Measurements from ENCODE around the gene FBXW5. TPM values are rescaled to one million over a fixed set of nuclear protein-coding genes. Genes with fewer than 3 reads are reported as not detected.

Gene FBXW5
- total and polyA plus RNA-seq, 10 of the 15 experiments (the other 5 are each of a cell fraction or from before 2014, with no cell fraction given) = 0.21 to 97.3 (median 44.5) TPM

DNA sequence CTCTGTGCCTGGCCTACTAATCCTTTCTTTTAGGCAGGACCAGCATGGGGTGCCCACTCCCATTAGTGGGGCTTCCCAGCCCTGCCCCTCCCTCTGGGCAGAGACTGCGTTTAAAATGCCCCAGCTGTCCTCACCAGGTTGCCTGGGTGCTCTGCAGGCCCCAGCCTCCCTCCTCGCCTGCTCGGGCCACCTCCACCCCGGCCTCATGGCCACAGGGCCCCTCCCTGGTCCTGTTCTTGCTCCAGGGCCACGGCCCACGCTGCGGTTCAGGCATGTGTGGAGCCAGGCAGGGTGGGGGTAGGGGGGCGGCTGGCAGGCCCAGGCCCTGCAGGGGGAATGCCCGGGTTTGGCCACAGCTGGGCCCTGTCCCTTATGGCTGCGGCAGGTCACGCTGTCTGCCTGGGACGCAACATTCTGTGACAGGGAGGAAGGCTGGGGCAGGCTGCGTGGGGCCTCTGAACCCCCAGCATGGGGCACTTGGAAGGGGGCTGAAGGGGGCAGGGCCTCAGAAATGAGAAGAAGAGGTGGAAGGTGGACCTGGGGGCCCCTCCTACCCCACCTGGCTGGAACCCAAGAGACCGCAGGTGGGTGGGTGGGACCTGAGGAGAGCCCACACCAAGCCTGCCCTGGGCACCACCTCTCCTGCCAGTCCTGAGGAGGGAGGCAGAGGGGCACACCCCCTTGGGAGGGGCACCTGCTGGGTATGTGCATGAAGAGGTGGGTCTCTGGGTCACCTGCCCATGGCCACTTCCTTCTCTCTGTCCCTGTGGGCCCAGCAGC lies 7.2 kb upstream of the FBXW5 start, which contains the start of gene LCN12 (continued):
- TF ChIP-seq CBX5 (IDR thresholded peaks at IDR 0.05; ENCODE audit: low read depth) (no peak), SPI1 (IDR thresholded peaks at IDR 0.05; ENCODE audit: borderline replicate concordance, insufficient read depth, low read depth, low read length) (no peak)

DNA sequence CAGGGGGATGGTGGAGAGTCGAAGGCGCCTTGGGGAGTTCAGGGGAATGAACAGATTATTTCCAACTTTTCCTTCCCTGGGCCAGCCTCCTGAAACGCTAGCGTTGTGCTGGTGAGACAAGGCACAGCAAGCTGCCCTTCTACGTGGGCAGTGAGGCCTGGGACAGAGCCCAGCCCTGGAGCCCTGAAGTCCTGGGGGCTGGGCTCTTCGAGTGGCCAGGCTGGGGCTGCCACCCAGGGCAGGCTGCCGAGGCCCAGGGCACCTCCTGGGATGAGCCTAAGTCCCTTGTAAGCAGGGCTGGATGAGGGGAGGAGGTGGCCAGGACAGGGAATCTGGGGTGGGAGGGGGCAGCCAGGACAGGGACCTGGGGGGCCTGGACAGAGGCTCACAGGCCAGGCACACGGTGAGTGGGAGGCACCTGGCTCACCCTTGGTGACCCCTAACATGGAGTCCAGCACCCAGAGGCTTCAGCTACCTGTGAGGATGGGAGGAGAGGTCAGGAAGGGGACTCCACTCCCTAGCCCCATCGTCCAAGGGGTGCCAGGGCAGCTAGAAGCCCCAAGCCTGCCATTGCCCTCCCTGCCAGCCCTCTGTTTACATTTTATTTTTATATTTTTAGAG lies 6.2 kb upstream of the FBXW5 start:
- peak overlapping the region; percentile 53 for H3K27ac ChIP-seq (ENCODE audit: control insufficient read depth, insufficient read depth)
- ChIA-PET RAD21 (ENCODE audit: unreplicated experiment) (interaction anchor here (0.8 kb wide), 1 partner anchor 49 kb away, joined by 3 read pairs; no protein-coding TSS in a partner anchor), POLR2A (interaction anchor here (1.1 kb wide), 1 partner anchor 272 kb away, joined by 3 read pairs; no protein-coding TSS in a partner anchor), SMC1A (ENCODE audit: uncharacterized antibody, unreplicated experiment) (interaction anchor here (1.1 to 1.5 kb wide), 3 partner anchors 49 to 84 kb away, joined by 3 to 8 read pairs (median 4); no protein-coding TSS in a partner anchor), CTCF (interaction anchor here (0.7 to 1.3 kb wide), 4 partner anchors 16 to 277 kb away, joined by 3 to 10 read pairs (median 4); partner anchors contain the start of gene RNF224)
- no peak for FAIRE-seq
- intact Hi-C loops (cut with micrococcal nuclease; ENCODE audit: unreplicated experiment) (no loop called here), in situ Hi-C loops (cut with MboI) (no loop called here)
- no peak for ATAC-seq
- H2AFZ ChIP-seq (ENCODE audit: control insufficient read depth, low read depth, low read length) = peak overlapping the region; percentile 97
- H3K4me2 ChIP-seq (ENCODE audit: control insufficient read depth, insufficient read depth) = peak overlapping the region; percentile 98
- H3K4me3 ChIP-seq = peak overlapping the region; percentile 77
- H3K9me3 ChIP-seq (replicated peaks; ENCODE audit: control insufficient read depth, insufficient read depth, low read length) = no peaks in the 10 kb centered on the region
- TF ChIP-seq, protein P1, sequence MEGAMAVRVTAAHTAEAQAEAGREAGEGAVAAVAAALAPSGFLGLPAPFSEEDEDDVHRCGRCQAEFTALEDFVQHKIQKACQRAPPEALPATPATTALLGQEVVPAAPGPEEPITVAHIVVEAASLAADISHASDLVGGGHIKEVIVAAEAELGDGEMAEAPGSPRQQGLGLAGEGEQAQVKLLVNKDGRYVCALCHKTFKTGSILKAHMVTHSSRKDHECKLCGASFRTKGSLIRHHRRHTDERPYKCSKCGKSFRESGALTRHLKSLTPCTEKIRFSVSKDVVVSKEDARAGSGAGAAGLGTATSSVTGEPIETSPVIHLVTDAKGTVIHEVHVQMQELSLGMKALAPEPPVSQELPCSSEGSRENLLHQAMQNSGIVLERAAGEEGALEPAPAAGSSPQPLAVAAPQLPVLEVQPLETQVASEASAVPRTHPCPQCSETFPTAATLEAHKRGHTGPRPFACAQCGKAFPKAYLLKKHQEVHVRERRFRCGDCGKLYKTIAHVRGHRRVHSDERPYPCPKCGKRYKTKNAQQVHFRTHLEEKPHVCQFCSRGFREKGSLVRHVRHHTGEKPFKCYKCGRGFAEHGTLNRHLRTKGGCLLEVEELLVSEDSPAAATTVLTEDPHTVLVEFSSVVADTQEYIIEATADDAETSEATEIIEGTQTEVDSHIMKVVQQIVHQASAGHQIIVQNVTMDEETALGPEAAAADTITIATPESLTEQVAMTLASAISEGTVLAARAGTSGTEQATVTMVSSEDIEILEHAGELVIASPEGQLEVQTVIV (IDR thresholded peaks at IDR 0.05; ENCODE audit: borderline replicate concordance, partially characterized antibody) = no peak
- no peak for TF ChIP-seq HDAC2 (IDR thresholded peaks at IDR 0.05)
- TF ChIP-seq, protein P2, sequence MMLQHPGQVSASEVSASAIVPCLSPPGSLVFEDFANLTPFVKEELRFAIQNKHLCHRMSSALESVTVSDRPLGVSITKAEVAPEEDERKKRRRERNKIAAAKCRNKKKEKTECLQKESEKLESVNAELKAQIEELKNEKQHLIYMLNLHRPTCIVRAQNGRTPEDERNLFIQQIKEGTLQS (IDR thresholded peaks at IDR 0.05; ENCODE audit: borderline replicate concordance, extremely low read depth, low read depth, low read length) = no peak
- H3K27me3 ChIP-seq (replicated peaks in 1 of 2; ENCODE audit: control insufficient read depth in 2 of 2, insufficient read depth in 2 of 2, low read length in 1 of 2) = no peaks in the 10 kb centered on the region
- no TSS peak for BruUV-seq (replicated peaks)
- 40% methylated on average over 8 of the region's 9 CpGs for WGBS (ENCODE audit: insufficient coverage, insufficient replicate concordance, low lambda C conversion rate, missing lambda C conversion rate)
- H3K79me2 ChIP-seq (ENCODE audit: control insufficient read depth, insufficient read depth, low read length) = no peaks in the 10 kb centered on the region
- H3K36me3 ChIP-seq (ENCODE audit: control insufficient read depth in 2 of 2, insufficient read depth in 2 of 2, low read length in 1 of 2) = no peaks in the 10 kb centered on the region
- peaks cover 6% of the 10 kb centered on the region; the same call in 1 of the 2 replicates for H3K4me1 ChIP-seq (ENCODE audit: control insufficient read depth, insufficient read depth, low read length)
- no peaks in the 10 kb centered on the region for H4K20me1 ChIP-seq (ENCODE audit: control insufficient read depth, insufficient read depth)
- no peak for DNase-seq (ENCODE audit: low read depth, low spot score)
- peak overlapping the region; percentile 78; the same call in 1 of the 2 replicates for H3K9ac ChIP-seq (ENCODE audit: control insufficient read depth, insufficient read depth, low read length)
